ENCODE results near the gene DENND1C.

DENND1C gene

GRCh38 chr19:6418562-6418932, 63.0 kb downstream of the DENND1C start:
- DNase-seq, result no peak

- no peak for DNase-seq
These were observed 63.6 kb downstream of the DENND1C start for GRCh38 chr19:6417713-6418561.
